SU-DHL-6 (cell line): Measurements from ENCODE around the gene SETD1B.

Experiments
- H2AFZ ChIP-seq: fragments of 200-600 bp; sonication (generic); 2 replicates; pipeline ENCODE4 v1.6.1; 2014; ENCODE audit warnings: low read depth, mild to moderate bottlenecking, moderate library complexity, mixed read lengths, antibody characterized with exemption, low read length; ENCODE audit not compliant: severe bottlenecking
- H3F3A ChIP-seq: fragments of 200-600 bp; shearing (Covaris generic); 2 replicates; pipeline ENCODE4 v1.6.0; 2016; ENCODE audit warnings: antibody characterized with exemption, mild to moderate bottlenecking; ENCODE audit not compliant: insufficient read depth
- H3K27ac ChIP-seq: fragments of 200-600 bp; sonication (generic); 2 replicates; pipeline ENCODE4 v1.5.1; 2016; ENCODE audit warnings: low read depth, mild to moderate bottlenecking, low read length, moderate library complexity, mixed read lengths
- H3K27me3 ChIP-seq: fragments of 200-600 bp; sonication (generic), shearing (Covaris generic); 2 replicates; pipeline ENCODE4 v1.6.0; 2014; ENCODE audit warnings: mild to moderate bottlenecking, low read length
- H3K36me3 ChIP-seq: fragments of 200-600 bp; sonication (generic); 2 replicates; pipeline ENCODE4 v1.6.1; 2014; ENCODE audit warnings: mild to moderate bottlenecking, low read length, mixed read lengths
- H3K4me2 ChIP-seq: fragments of 300-600, 200-600 bp; shearing (Covaris generic), sonication (generic); 2 replicates; pipeline ENCODE4 v1.6.0; 2014; ENCODE audit warnings: low read length, low read depth, mild to moderate bottlenecking; ENCODE audit not compliant: poor library complexity, severe bottlenecking
- H3K4me3 ChIP-seq: fragments of 200-600 bp; sonication (generic); 2 replicates; pipeline ENCODE4 v1.5.1; 2014; ENCODE audit warnings: antibody characterized with exemption, low read length, mild to moderate bottlenecking, mixed read lengths; ENCODE audit not compliant: insufficient read depth, poor library complexity, severe bottlenecking
- H3K79me2 ChIP-seq: fragments of 200-600 bp; sonication (generic); 2 replicates; pipeline ENCODE4 v1.6.1; 2014; ENCODE audit warnings: mild to moderate bottlenecking, low read length, moderate library complexity; ENCODE audit not compliant: insufficient read depth
- H3K9ac ChIP-seq: fragments of 200-600 bp; sonication (generic); 2 replicates; pipeline ENCODE4 v1.7.0; 2014; ENCODE audit warnings: mild to moderate bottlenecking, low read length
- H3K9me2 ChIP-seq: fragments of 200-600 bp; sonication (generic); replicated peaks from 2 replicates; pipeline ENCODE4 v1.6.1; 2014; ENCODE audit warnings: low read length; ENCODE audit not compliant: insufficient read depth
- H3K9me3 ChIP-seq: fragments of 200-600 bp; sonication (generic); 2 replicates; pipeline ENCODE4 v1.6.1; 2014; ENCODE audit warnings: low read length, mixed read lengths; ENCODE audit not compliant: insufficient read depth
- H4K20me1 ChIP-seq: fragments of 200-600 bp; sonication (generic); 2 replicates; pipeline ENCODE4 v1.6.1; 2014; ENCODE audit warnings: low read depth, mild to moderate bottlenecking, antibody characterized with exemption, low read length, moderate library complexity, mixed read lengths
- CTCF ChIP-seq: fragments of 200-600 bp; sonication (generic); IDR thresholded peaks from one replicate; pipeline ENCODE4 v1.5.1; 2017; ENCODE audit warnings: antibody characterized with exemption, mild to moderate bottlenecking, low read length, moderate library complexity; ENCODE audit not compliant: insufficient read depth, poor library complexity, severe bottlenecking
- EZH2phosphoT487 ChIP-seq: fragments of 200-600 bp; sonication (generic), shearing (Covaris generic); conservative IDR thresholded peaks from 2 replicates; pipeline ENCODE4 v1.6.1; 2018; ENCODE audit warnings: mild to moderate bottlenecking, antibody characterized with exemption, low read length, moderate library complexity, mixed read lengths

The SETD1B gene

GRCh38 chr12:121774968-121775474 lies 28.8 kb upstream of the SETD1B start:
- Histone ChIP-seq H2AFZ (no peak overlapping the region), H3K79me2 (no peaks in the 10 kb centered on the region), H3K9ac (no peak overlapping the region), H3F3A (peaks cover 6% of the 10 kb centered on the region), H3K4me2 (no peak overlapping the region), H3K27ac (no peak overlapping the region), H4K20me1 (no peaks in the 10 kb centered on the region), H3K27me3 (no peaks in the 10 kb centered on the region), H3K9me3 (no peaks in the 10 kb centered on the region), H3K9me2 (no peaks in the 10 kb centered on the region), H3K4me3 (no peak overlapping the region), H3K36me3 (no peaks in the 10 kb centered on the region)
- TF ChIP-seq EZH2phosphoT487, result no peak
- TF ChIP-seq CTCF, result no peak

GRCh38 chr12:121775501-121775900 lies 28.3 kb upstream of the SETD1B start:
- Histone ChIP-seq H3K9me3 (no peaks in the 10 kb centered on the region), H2AFZ (no peak overlapping the region), H4K20me1 (no peaks in the 10 kb centered on the region), H3K79me2 (no peaks in the 10 kb centered on the region), H3K36me3 (no peaks in the 10 kb centered on the region), H3K4me3 (no peak overlapping the region), H3K9ac (no peak overlapping the region), H3K4me2 (no peak overlapping the region), H3K27me3 (no peaks in the 10 kb centered on the region), H3K27ac (no peak overlapping the region), H3F3A (peaks cover 6% of the 10 kb centered on the region), H3K9me2 (no peaks in the 10 kb centered on the region)
- no peak for TF ChIP-seq CTCF
- TF ChIP-seq EZH2phosphoT487, result no peak

GRCh38 chr12:121776190-121777098 lies 27.4 kb upstream of the SETD1B start:
- peaks cover 6% of the 10 kb centered on the region for H3F3A ChIP-seq
- TF ChIP-seq EZH2phosphoT487, result no peak
- peak; percentile 88 for TF ChIP-seq CTCF
- no peaks in the 10 kb centered on the region for H3K9me2 ChIP-seq
- no peak overlapping the region; the same call in 1 of the 2 replicates for H3K9ac ChIP-seq
- H3K79me2 ChIP-seq, result no peaks in the 10 kb centered on the region
- H3K4me3 ChIP-seq, result no peak overlapping the region
- H3K27me3 ChIP-seq, result no peaks in the 10 kb centered on the region
- no peaks in the 10 kb centered on the region for H3K36me3 ChIP-seq
- no peak overlapping the region for H2AFZ ChIP-seq
- H3K4me2 ChIP-seq, result no peak overlapping the region
- H3K9me3 ChIP-seq, result no peaks in the 10 kb centered on the region
- H3K27ac ChIP-seq, result no peak overlapping the region
- no peaks in the 10 kb centered on the region for H4K20me1 ChIP-seq
